Rectal smooth muscle tissue (tissue), 1 donor: ENCODE data around the gene KCNT2.

Experiments used
- H3K27ac ChIP-seq: one replicate; pipeline ENCODE4 v1.7.0; 2013; ENCODE audit warnings: low read depth, low read length, inconsistent platforms
- H3K27me3 ChIP-seq: one replicate; pipeline ENCODE4 v1.7.0; 2013; ENCODE audit warnings: low read length; ENCODE audit not compliant: control insufficient read depth, insufficient read depth
- H3K36me3 ChIP-seq: one replicate; pipeline ENCODE4 v1.7.0; 2013; ENCODE audit warnings: low read length; ENCODE audit not compliant: control insufficient read depth, insufficient read depth
- H3K4me1 ChIP-seq: one replicate; pipeline ENCODE4 v1.7.0; 2013; ENCODE audit warnings: low read length; ENCODE audit not compliant: control insufficient read depth, insufficient read depth
- H3K4me3 ChIP-seq: one replicate; pipeline ENCODE4 v1.7.0; 2013; ENCODE audit warnings: low read length
- H3K9ac ChIP-seq: one replicate; pipeline ENCODE4 v1.7.0; 2013; ENCODE audit warnings: low read length

The KCNT2 gene

DNA sequence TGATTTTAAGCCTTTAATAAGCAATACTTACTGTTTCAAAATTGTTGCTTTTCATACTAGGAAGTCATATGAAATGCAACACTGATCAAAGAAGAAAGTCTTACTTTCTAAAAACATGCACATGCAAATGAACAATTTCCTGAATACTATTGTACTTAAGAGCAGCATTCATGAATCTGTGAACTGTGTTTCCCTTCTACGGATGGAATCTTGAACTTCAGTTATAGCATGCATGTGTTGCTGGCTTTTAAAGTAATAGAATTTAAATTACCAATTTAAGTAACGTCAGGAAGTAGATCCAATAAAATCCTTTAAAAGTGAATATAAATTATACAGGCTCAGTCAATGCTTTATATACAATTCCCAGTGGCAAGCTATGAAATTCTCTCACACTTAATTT is 348.9 kb downstream of the KCNT2 start:
- no peaks in the 10 kb centered on the region for H3K36me3 ChIP-seq
- H3K27ac ChIP-seq = no peak overlapping the region
- no peak overlapping the region for H3K9ac ChIP-seq
- H3K4me1 ChIP-seq = no peaks in the 10 kb centered on the region
- no peaks in the 10 kb centered on the region for H3K27me3 ChIP-seq
- H3K4me3 ChIP-seq = no peak overlapping the region

DNA sequence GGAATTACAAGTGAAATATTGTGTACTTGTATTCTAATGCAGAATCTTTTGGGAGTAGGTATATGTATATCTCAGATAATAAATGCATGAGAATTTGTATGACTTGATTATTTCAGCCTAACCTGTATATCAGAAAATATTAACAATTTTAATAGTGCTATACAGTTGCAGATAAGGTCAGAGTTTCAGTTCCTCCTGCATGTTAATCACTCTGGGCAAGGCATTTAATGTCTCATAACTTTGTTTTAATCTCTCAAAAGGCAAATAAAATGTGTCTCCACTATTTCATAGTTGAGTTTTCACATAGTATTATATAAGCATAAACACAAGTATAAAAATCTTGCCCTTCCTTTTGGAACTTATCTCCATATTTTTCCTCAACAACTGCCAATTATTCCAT is 352.5 kb downstream of the KCNT2 start:
- no peak overlapping the region for H3K4me3 ChIP-seq
- H3K4me1 ChIP-seq = no peaks in the 10 kb centered on the region
- no peaks in the 10 kb centered on the region for H3K27me3 ChIP-seq
- no peaks in the 10 kb centered on the region for H3K36me3 ChIP-seq
- no peak overlapping the region for H3K27ac ChIP-seq
- no peak overlapping the region for H3K9ac ChIP-seq

DNA sequence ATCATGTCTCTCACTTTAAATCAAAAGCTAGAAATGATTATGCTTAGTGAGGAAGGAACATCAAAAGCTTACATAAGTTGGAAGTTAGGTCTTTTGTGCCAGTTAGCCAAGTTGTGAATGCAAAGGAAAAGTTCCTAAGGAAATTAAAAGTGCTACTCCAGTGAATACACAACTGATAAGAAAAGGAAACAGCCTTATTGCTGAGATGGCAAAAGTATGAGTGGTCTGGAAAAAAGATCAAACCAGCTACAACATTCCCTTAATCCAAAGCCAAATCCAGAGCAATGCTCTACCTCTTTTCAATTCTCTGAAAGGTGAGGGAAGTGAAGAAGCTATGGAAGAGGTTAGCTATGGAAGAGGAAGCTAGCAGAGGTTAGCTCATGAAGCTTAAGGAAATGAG is 378.7 kb downstream of the KCNT2 start:
- no peaks in the 10 kb centered on the region for H3K4me1 ChIP-seq
- H3K27ac ChIP-seq = no peak overlapping the region
- H3K36me3 ChIP-seq = no peaks in the 10 kb centered on the region
- no peak overlapping the region for H3K4me3 ChIP-seq
- H3K9ac ChIP-seq = no peak overlapping the region
- H3K27me3 ChIP-seq = no peaks in the 10 kb centered on the region

GRCh38 chr1:196214866-196215265 is 393.4 kb downstream of the KCNT2 start:
- no peak overlapping the region for H3K9ac ChIP-seq
- no peaks in the 10 kb centered on the region for H3K4me1 ChIP-seq
- no peak overlapping the region for H3K4me3 ChIP-seq
- H3K36me3 ChIP-seq = no peaks in the 10 kb centered on the region
- no peaks in the 10 kb centered on the region for H3K27me3 ChIP-seq
- no peak overlapping the region for H3K27ac ChIP-seq

DNA sequence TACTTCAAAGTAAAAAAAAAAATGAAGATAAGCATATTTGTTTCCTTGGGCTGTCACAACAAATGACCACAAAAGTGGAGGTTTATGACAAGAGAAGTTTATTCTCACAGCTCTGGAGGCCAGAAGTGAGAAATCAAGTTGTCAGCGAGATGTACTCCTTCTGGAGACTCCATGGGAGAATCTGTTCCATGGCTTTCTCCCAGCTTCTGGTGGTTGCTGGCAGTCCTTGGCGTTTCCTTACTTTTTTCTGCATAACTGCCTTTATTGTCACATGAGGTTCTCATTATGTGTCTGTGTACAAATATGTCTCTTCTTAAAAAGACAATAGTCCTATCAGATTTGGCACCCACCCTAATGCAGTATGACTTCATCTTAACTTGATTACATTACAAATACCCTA is 398.3 kb downstream of the KCNT2 start:
- Histone ChIP-seq H3K27me3 (no peaks in the 10 kb centered on the region), H3K36me3 (no peaks in the 10 kb centered on the region), H3K27ac (no peak overlapping the region), H3K4me3 (no peak overlapping the region), H3K9ac (no peak overlapping the region), H3K4me1 (no peaks in the 10 kb centered on the region)

DNA sequence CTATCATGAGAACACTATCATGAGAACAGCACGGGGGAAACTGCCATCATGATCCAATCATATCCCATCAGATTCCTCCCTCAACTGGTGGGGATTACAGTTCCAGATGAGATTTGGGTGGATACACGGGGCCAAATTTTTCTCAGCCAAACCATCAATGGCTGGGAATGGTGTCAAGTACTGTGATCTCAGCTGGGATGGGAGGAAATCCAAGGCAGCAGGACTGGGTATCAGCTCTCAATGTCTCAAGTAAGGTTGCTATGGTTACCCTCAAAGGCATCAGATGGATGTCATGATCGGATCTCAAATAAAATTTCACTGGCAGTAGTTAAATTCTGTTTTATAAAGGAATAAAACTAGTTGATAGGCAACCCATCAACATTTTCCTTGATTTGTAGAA is 399.0 kb downstream of the KCNT2 start:
- H3K9ac ChIP-seq = no peak overlapping the region
- no peaks in the 10 kb centered on the region for H3K27me3 ChIP-seq

DNA sequence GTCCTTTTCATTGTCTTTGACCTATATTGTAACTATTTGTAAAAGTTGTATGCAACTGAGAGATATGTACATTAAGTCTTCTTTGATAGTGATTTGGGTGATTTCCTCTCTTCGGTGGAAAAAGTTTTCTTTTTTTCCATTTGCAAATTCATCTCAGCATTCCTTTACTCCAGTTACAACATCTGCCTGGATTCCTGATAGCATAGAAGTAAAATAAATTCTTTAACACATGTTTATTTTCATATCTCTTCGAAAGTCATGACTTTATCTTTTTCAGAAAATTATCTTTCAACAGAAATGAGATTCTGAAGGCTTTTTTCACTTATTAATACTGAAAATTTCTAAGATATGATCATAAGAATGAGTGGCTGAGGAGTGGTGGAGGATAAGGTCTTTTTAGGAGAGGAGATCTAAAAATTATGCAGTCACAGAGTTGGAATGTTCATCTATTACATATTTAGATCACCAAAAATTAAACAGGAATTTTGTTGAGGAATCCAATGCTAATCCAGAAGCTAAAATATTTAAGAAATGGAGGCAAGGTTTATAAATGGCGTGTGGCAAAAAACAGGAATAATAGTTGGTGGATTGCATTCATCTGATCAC is 400.5 kb downstream of the KCNT2 start:
- H3K9ac ChIP-seq = no peak overlapping the region
- H3K4me3 ChIP-seq = no peak overlapping the region
- H3K36me3 ChIP-seq = no peaks in the 10 kb centered on the region
- H3K27me3 ChIP-seq = no peaks in the 10 kb centered on the region
- no peaks in the 10 kb centered on the region for H3K4me1 ChIP-seq
- no peak overlapping the region for H3K27ac ChIP-seq

More for the DNA sequence above, 399.0 kb downstream of the KCNT2 start:
- Histone ChIP-seq H3K4me1 (no peaks in the 10 kb centered on the region), H3K27ac (no peak overlapping the region), H3K4me3 (no peak overlapping the region), H3K36me3 (no peaks in the 10 kb centered on the region)

DNA sequence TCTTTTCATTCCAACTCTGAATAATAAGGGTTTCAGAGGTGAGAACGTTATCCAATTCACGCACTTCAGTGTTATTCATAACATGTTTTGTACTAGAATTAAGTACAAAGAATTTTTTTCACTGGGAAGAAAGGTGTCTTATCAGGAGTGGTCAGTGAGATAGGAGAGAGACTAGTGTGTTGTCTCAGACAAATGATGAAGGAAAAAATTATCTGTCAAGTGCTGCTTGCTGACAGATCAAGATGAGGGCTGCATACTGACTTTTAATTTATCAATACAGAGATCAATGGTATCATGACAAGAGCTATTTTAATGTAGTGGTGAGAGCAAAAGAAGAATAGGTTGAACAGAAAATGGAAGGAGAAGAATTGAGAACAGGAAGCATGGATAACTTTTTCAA is 402.4 kb downstream of the KCNT2 start:
- Histone ChIP-seq H3K36me3 (no peaks in the 10 kb centered on the region), H3K4me3 (no peak overlapping the region), H3K9ac (no peak overlapping the region), H3K27ac (no peak overlapping the region), H3K4me1 (no peaks in the 10 kb centered on the region), H3K27me3 (no peaks in the 10 kb centered on the region)

DNA sequence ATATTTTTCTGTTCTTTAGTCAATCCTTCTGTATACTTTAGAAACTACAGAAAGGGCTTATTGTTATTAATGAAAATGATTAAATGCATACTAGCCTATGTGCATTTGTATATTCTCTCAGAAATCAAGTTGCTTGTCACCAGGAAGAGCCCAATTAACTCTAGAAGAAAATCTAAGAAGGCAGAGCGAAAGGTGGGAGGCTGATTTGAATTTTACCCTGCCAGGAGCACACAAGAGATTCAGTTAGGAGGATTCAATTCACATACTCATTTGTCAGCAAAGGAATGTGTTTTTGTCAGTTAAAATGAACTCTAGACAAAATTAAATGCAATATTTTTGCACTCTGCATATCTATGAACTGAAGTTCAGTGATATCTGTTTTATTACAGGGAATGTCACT is 411.8 kb downstream of the KCNT2 start:
- no peaks in the 10 kb centered on the region for H3K36me3 ChIP-seq
- no peak overlapping the region for H3K4me3 ChIP-seq
- H3K27me3 ChIP-seq = no peaks in the 10 kb centered on the region
- no peak overlapping the region for H3K9ac ChIP-seq
- H3K27ac ChIP-seq = no peak overlapping the region
- H3K4me1 ChIP-seq = no peaks in the 10 kb centered on the region

DNA sequence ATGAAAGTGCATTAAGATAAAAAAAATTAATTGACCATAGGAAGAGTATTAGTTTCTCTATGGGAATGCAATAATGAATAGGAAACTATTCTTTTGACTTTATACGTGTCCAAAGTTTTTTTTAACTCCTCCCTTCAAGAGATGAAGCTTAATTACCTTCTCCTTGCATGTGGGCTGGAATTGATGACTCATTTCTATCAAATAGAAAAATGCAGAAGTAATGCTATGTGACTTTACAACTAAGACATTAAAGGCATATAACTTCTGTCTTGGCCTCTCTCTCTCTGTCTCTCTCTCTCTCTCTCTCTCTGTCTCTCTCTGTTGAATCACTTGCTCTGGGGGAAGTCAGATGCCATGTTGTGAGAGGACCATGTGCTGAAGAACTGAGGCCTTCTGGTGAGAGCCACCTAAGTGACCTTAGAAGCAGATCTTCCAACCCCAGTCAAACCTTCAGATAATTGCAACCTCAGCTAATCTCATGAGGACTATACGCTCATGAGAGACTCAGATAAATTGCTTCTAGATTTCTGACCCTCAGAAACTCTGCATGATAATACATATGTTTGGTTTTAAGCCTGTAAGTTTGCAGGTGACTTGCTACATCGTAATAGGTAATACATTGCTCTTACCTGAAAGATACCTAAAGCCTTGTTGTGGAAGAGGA is 414.2 kb downstream of the KCNT2 start:
- Histone ChIP-seq H3K9ac (no peak overlapping the region), H3K4me3 (no peak overlapping the region), H3K27me3 (no peaks in the 10 kb centered on the region), H3K4me1 (no peaks in the 10 kb centered on the region), H3K27ac (no peak overlapping the region), H3K36me3 (no peaks in the 10 kb centered on the region)

- Histone ChIP-seq H3K4me1 (no peaks in the 10 kb centered on the region), H3K27me3 (no peaks in the 10 kb centered on the region), H3K9ac (no peak overlapping the region), H3K27ac (no peak overlapping the region), H3K4me3 (no peak overlapping the region), H3K36me3 (no peaks in the 10 kb centered on the region)
Observed at GRCh38 chr1:196183941-196184340, 424.3 kb downstream of the KCNT2 start.

DNA sequence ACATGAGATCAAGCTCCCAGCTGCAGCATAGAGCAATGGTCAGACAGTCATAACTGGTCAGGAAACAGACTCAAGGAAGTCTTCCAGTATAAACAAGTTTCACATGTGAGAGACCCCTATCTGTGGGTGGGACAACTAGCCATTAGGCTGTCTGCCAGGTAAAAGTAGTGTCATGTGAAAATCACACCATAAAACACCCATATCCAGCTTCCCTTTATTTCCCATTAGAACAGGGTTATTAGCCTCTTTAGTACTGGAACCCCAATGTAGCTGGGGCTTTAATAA is 426.7 kb downstream of the KCNT2 start:
- no peak overlapping the region for H3K27ac ChIP-seq

DNA sequence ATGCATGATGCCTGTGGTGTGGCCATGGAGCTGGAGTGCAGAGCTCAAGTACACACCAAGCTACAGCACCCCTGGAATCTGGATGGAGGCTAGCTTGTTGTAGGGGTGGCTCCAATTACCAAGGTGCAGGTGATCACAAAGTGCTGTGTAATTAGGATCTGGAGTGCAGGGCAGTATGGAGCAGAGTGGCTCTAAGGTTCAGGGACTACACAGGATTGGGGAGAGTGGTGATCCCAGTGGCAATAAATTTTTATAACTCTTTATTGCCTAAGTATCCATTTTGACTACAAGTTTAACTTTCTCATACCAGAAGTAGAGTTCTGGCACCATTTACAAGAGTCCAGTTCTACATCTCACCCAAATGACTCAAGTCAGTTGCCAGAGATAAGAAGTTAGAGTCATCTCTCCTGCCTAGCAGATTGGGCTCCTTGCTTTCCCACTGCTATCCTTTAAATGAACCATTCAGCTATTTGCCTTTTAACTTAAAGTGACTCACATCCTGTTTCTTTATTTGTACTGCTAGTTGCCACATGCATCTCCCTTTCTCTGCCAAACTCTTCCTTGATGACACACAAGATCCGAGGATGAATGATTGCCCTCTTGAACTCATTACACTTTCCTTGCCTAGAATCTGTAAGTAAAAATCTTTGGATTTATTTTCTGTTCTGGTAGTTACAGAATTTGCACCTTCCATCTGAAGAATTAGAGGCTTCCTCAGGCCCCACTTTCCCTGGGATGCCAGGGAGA is 427.2 kb downstream of the KCNT2 start:
- Histone ChIP-seq H3K36me3 (no peaks in the 10 kb centered on the region), H3K27ac (no peak overlapping the region), H3K9ac (no peak overlapping the region), H3K4me1 (no peaks in the 10 kb centered on the region), H3K4me3 (no peak overlapping the region), H3K27me3 (no peaks in the 10 kb centered on the region)

More for the DNA sequence above, 426.7 kb downstream of the KCNT2 start:
- Histone ChIP-seq H3K4me1 (no peaks in the 10 kb centered on the region), H3K36me3 (no peaks in the 10 kb centered on the region), H3K9ac (no peak overlapping the region), H3K4me3 (no peak overlapping the region), H3K27me3 (no peaks in the 10 kb centered on the region)
